Testis (tissue), 3 donors: Measurements from ENCODE around the gene OSBPL9. TPM values are rescaled to one million over a fixed set of nuclear protein-coding genes. Genes with fewer than 3 reads are reported as not detected.
A peak's percentile ranks its signal among the peaks of the same experiment; 100 is the strongest.

Experiments
- DNase-seq: peaks from one replicate; pipeline ENCODE4 v3.0.0-alpha.2; 2019
- H3K27ac ChIP-seq, 2 donors: fragments of 200-600 bp; sonication (generic); one replicate each; pipeline ENCODE4 v1.5.1; 2019
- H3K27me3 ChIP-seq: fragments of 200-600 bp; sonication (generic); one replicate; pipeline ENCODE4 v1.5.1; 2019
- H3K36me3 ChIP-seq: fragments of 200-600 bp; sonication (generic); one replicate; pipeline ENCODE4 v1.5.1; 2017; ENCODE audit warnings: low read depth; ENCODE audit errors: missing control alignments
- H3K4me1 ChIP-seq: fragments of 200-600 bp; sonication (generic); one replicate; pipeline ENCODE4 v1.5.1; 2019
- H3K4me3 ChIP-seq, 2 donors: fragments of 200-600 bp; sonication (generic); one replicate each; pipeline ENCODE4 v1.5.1; 2017 to 2019
- H3K9me3 ChIP-seq: fragments of 200-600 bp; sonication (generic); one replicate; pipeline ENCODE4 v1.5.1; 2017
- CTCF ChIP-seq, 3 experiments: fragments of 450-650 bp in 2 of 3; fragments of 200-600 bp in 1 of 3; sonication (generic) in 1 of 3; IDR thresholded peaks; one replicate each; pipeline ENCODE4 v1.5.1; 2016 to 2019; ENCODE audit warnings: antibody characterized with exemption in 3 of 3, mild to moderate bottlenecking in 2 of 3, moderate library complexity in 1 of 3
- POLR2A ChIP-seq: fragments of 450-650 bp; IDR thresholded peaks from one replicate; pipeline ENCODE4 v1.6.1; 2017; ENCODE audit warnings: antibody characterized with exemption, mild to moderate bottlenecking, moderate library complexity
- WGBS, 2 donors: methylation state at CpG; one replicate each; pipeline ENCODE4 v1.1.5; 2018; 5-methylcytosine and 5-hydroxymethylcytosine counted together
- intact Hi-C: fragments of 100-400 bp; cut with DNase I; formaldehyde crosslinking; loops from one replicate; pipeline ENCODE4 v1.15.1; 2023; ENCODE audit warnings: low total_unique reads
- polyA plus RNA-seq: library from polyadenylated mRNA; stranded (reverse); fragments of 350-450 nt; fragmentation: Illumina TruSeq; extraction: RNeasy Lipid Tissue Mini Kit (QIAGEN cat#74804); gene quantifications from one replicate; pipeline ENCODE4 v1.2.3, GENCODE V29; 2014; ENCODE audit warnings: low read depth, low replicate concordance; ENCODE audit not compliant: insufficient read depth
- total RNA-seq, 2 donors: library from RNA; depleted of rRNA; stranded (reverse); fragments of >200 nt; gene quantifications; one replicate each; pipeline ENCODE4 v1.2.3, GENCODE V29; 2016

The OSBPL9 gene
- total and polyA plus RNA-seq, 3 donors from 2014 or later: 59.3 to 160 (median 117) TPM

- Histone ChIP-seq H3K4me1 (peaks cover 15% of the 10 kb centered on the region), H3K27me3 (no peaks in the 10 kb centered on the region), H3K4me3 (no peak overlapping the region), H3K9me3 (no peaks in the 10 kb centered on the region), H3K36me3 (no peaks in the 10 kb centered on the region), H3K27ac (no peak overlapping the region)
- intact Hi-C loops: no loop called here
- TF ChIP-seq CTCF (IDR thresholded peaks at IDR 0.05) (no peak), POLR2A (no peak)
- 95 to 99% methylated on average over 4 of the region's 4 CpGs for WGBS, 2 donors
- no peak for DNase-seq
These were observed 39.5 kb downstream of the OSBPL9 start for GRCh38 chr1:51656374-51656773.

GRCh38 chr1:51660580-51660979 is 43.7 kb downstream of the OSBPL9 start:
- intact Hi-C loops: no loop called here
- peak overlapping the region in 1 of 2 donors; percentile 41 for H3K27ac ChIP-seq
- no peaks in the 10 kb centered on the region for H3K27me3 ChIP-seq
- H3K4me3 ChIP-seq: no peak overlapping the region
- peaks cover 15% of the 10 kb centered on the region for H3K4me1 ChIP-seq
- TF ChIP-seq CTCF (IDR thresholded peaks at IDR 0.05) (no peak), POLR2A (no peak)
- H3K9me3 ChIP-seq: no peaks in the 10 kb centered on the region
- H3K36me3 ChIP-seq: no peaks in the 10 kb centered on the region
- 75 to 82% methylated on average over 1 of the region's 1 CpG for WGBS, 2 donors
- DNase-seq: no peak

GRCh38 chr1:51661081-51661518 is 44.2 kb downstream of the OSBPL9 start:
- 18 to 29% methylated on average over 3 of the region's 3 CpGs for WGBS, 2 donors
- intact Hi-C loops: no loop called here
- Histone ChIP-seq H3K27ac (peak overlapping the region in 1 of 2 donors; percentile 41), H3K9me3 (no peaks in the 10 kb centered on the region), H3K27me3 (no peaks in the 10 kb centered on the region), H3K4me3 (no peak overlapping the region), H3K4me1 (peaks cover 15% of the 10 kb centered on the region), H3K36me3 (no peaks in the 10 kb centered on the region)
- no peak for DNase-seq
- TF ChIP-seq POLR2A: no peak
- TF ChIP-seq CTCF (IDR thresholded peaks at IDR 0.05): no peak

GRCh38 chr1:51663105-51663504 is 46.2 kb downstream of the OSBPL9 start:
- no peak for DNase-seq
- no peak for TF ChIP-seq CTCF (IDR thresholded peaks at IDR 0.05)
- TF ChIP-seq POLR2A: no peak
- Histone ChIP-seq H3K4me3 (no peak overlapping the region), H3K27ac (no peak overlapping the region), H3K27me3 (no peaks in the 10 kb centered on the region), H3K9me3 (no peaks in the 10 kb centered on the region), H3K4me1 (peaks cover 11% of the 10 kb centered on the region), H3K36me3 (no peaks in the 10 kb centered on the region)
- intact Hi-C loops: no loop called here
- WGBS, 2 donors: 51 to 53% methylated on average over 1 of the region's 1 CpG

GRCh38 chr1:51663721-51664120 is 46.8 kb downstream of the OSBPL9 start:
- Histone ChIP-seq H3K27ac (no peak overlapping the region), H3K27me3 (no peaks in the 10 kb centered on the region), H3K36me3 (no peaks in the 10 kb centered on the region), H3K4me1 (peaks cover 15% of the 10 kb centered on the region), H3K9me3 (no peaks in the 10 kb centered on the region), H3K4me3 (no peak overlapping the region)
- WGBS, 2 donors: 84 to 90% methylated on average over 2 of the region's 2 CpGs
- TF ChIP-seq CTCF (IDR thresholded peaks at IDR 0.05) (no peak), POLR2A (no peak)
- intact Hi-C loops: no loop called here
- no peak for DNase-seq
